ENCODE measurements around the gene SLC41A3.

- TF ChIP-seq, protein P1, sequence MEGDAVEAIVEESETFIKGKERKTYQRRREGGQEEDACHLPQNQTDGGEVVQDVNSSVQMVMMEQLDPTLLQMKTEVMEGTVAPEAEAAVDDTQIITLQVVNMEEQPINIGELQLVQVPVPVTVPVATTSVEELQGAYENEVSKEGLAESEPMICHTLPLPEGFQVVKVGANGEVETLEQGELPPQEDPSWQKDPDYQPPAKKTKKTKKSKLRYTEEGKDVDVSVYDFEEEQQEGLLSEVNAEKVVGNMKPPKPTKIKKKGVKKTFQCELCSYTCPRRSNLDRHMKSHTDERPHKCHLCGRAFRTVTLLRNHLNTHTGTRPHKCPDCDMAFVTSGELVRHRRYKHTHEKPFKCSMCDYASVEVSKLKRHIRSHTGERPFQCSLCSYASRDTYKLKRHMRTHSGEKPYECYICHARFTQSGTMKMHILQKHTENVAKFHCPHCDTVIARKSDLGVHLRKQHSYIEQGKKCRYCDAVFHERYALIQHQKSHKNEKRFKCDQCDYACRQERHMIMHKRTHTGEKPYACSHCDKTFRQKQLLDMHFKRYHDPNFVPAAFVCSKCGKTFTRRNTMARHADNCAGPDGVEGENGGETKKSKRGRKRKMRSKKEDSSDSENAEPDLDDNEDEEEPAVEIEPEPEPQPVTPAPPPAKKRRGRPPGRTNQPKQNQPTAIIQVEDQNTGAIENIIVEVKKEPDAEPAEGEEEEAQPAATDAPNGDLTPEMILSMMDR (IDR thresholded peaks at IDR 0.05; ENCODE audit: low read length) = no peak
- TF ChIP-seq EZH2 (IDR thresholded peaks at IDR 0.05; ENCODE audit: borderline replicate concordance, low read length) = no peak
These were observed 60.5 kb downstream of the SLC41A3 start for GRCh38 chr3:126023390-126023789.
